Endodermal cell (in vitro differentiated cells): ENCODE data around the gene ID2. TPM values are rescaled to one million over a fixed set of nuclear protein-coding genes. Genes with fewer than 3 reads are reported as not detected.

Experiments used
- DNase-seq: peaks from one replicate; pipeline ENCODE4 v3.0.0-alpha.2; 2017
- H3K27ac ChIP-seq: 2 replicates; pipeline ENCODE4 v1.5.1; 2013; ENCODE audit warnings: mild to moderate bottlenecking, low read depth, low read length, moderate library complexity
- H3K27me3 ChIP-seq: 2 replicates; pipeline ENCODE4 v1.6.1; 2013; ENCODE audit warnings: mild to moderate bottlenecking, low read length, moderate library complexity; ENCODE audit not compliant: insufficient read depth, control insufficient read depth, poor library complexity, severe bottlenecking
- H3K36me3 ChIP-seq: 2 replicates; pipeline ENCODE4 v1.7.0; 2013; ENCODE audit warnings: mild to moderate bottlenecking, low read length, moderate library complexity; ENCODE audit not compliant: control insufficient read depth, insufficient read depth
- H3K4me1 ChIP-seq: one replicate; pipeline ENCODE4 v1.7.0; 2013; ENCODE audit warnings: low read length; ENCODE audit not compliant: control insufficient read depth, insufficient read depth
- H3K4me3 ChIP-seq: 2 replicates; pipeline ENCODE4 v1.5.1; 2013; ENCODE audit warnings: mild to moderate bottlenecking, low read length, moderate library complexity
- H3K9ac ChIP-seq: 2 replicates; pipeline ENCODE4 v1.6.1; 2013; ENCODE audit warnings: mild to moderate bottlenecking, low read length, moderate library complexity; ENCODE audit not compliant: poor library complexity, severe bottlenecking; ENCODE audit errors: extremely low read depth
- H3K9me3 ChIP-seq: 2 replicates; pipeline ENCODE4 v1.6.1; 2013; ENCODE audit warnings: mild to moderate bottlenecking, low read length, moderate library complexity; ENCODE audit not compliant: control insufficient read depth
- H3K27ac Mint-ChIP-seq: 2 replicates; pipeline ENCODE4 v1.8.0; 2020; ENCODE audit warnings: mixed read lengths
- H3K27me3 Mint-ChIP-seq: 2 replicates; pipeline ENCODE4 v1.8.0; 2021; ENCODE audit warnings: mild to moderate bottlenecking, mixed read lengths; ENCODE audit not compliant: insufficient read depth
- H3K36me3 Mint-ChIP-seq: 2 replicates; pipeline ENCODE4 v1.8.0; 2020; ENCODE audit warnings: low read depth, mixed read lengths
- H3K4me1 Mint-ChIP-seq: 2 replicates; pipeline ENCODE4 v1.8.0; 2020; ENCODE audit warnings: mixed read lengths
- H3K4me3 Mint-ChIP-seq: 2 replicates; pipeline ENCODE4 v1.8.0; 2020; ENCODE audit warnings: mild to moderate bottlenecking, moderate library complexity, mixed read lengths
- H3K9me3 Mint-ChIP-seq: 2 replicates; pipeline ENCODE4 v1.8.0; 2020; ENCODE audit warnings: mild to moderate bottlenecking, mixed read lengths
- CTCF ChIP-seq: fragments of 200-600 bp; sonication (generic); conservative IDR thresholded peaks from 2 replicates; pipeline ENCODE4 v1.5.0; 2021; ENCODE audit warnings: antibody characterized with exemption, mild to moderate bottlenecking
- WGBS, 2 experiments: methylation state at CpG; one replicate each; pipeline versions ENCODE4 v1.1.5 to v1.1.7; 2013; ENCODE audit warnings: missing lambda C conversion rate in 2 of 2, mixed read lengths in 1 of 2; ENCODE audit not compliant: insufficient coverage in 1 of 2, insufficient read length in 1 of 2; 5-methylcytosine and 5-hydroxymethylcytosine counted together
- total RNA-seq, 2 donors: library from RNA; stranded (reverse); fragmentation: NEBNext Ultra II Directional in 1 of 2; extraction: Animal tissue kit (Norgen Biotek cat#: 25700) in 1 of 2; gene quantifications; 2 replicates in 1 of 2; 3 replicates in 1 of 2; pipeline ENCODE4 v1.2.1, GENCODE V29; 2021

Gene ID2
- total RNA-seq, 2 donors from 2014 or later = 83.5 to 91.2 TPM

GRCh38 chr2:8659092-8659734 lies 22.6 kb upstream of the ID2 start:
- Histone ChIP-seq H3K4me3 (no peak overlapping the region), H3K9me3 (no peaks in the 10 kb centered on the region), H3K27me3 (no peaks in the 10 kb centered on the region), H3K36me3 (no peaks in the 10 kb centered on the region), H3K27ac (no peak overlapping the region), H3K9ac (no peak overlapping the region), H3K4me1 (no peaks in the 10 kb centered on the region)
- no peaks in the 10 kb centered on the region for H3K9me3 Mint-ChIP-seq
- no peak for DNase-seq
- H3K4me1 Mint-ChIP-seq = peaks cover 21% of the 10 kb centered on the region
- H3K36me3 Mint-ChIP-seq = no peaks in the 10 kb centered on the region
- TF ChIP-seq CTCF = no peak
- no peak overlapping the region for H3K27ac Mint-ChIP-seq
- H3K4me3 Mint-ChIP-seq = no peak overlapping the region
- peaks cover 2% of the 10 kb centered on the region for H3K27me3 Mint-ChIP-seq
- WGBS, 2 experiments = 92 to 94% methylated on average over 6 to 10 of the region's 10 CpGs

- H3K4me3 ChIP-seq = no peak overlapping the region
- Mint-ChIP-seq H3K27ac (no peak overlapping the region), H3K36me3 (no peaks in the 10 kb centered on the region), H3K4me1 (peaks cover 21% of the 10 kb centered on the region), H3K9me3 (no peaks in the 10 kb centered on the region), H3K4me3 (no peak overlapping the region), H3K27me3 (peaks cover 2% of the 10 kb centered on the region)
- H3K9ac ChIP-seq = no peak overlapping the region
- no peaks in the 10 kb centered on the region for H3K4me1 ChIP-seq
- TF ChIP-seq CTCF = no peak
- no peaks in the 10 kb centered on the region for H3K27me3 ChIP-seq
- no peak for DNase-seq
- H3K27ac ChIP-seq = no peak overlapping the region
- H3K9me3 ChIP-seq = no peaks in the 10 kb centered on the region
- no peaks in the 10 kb centered on the region for H3K36me3 ChIP-seq
- WGBS, 2 experiments = 92 to 93% methylated on average over 8 to 18 of the region's 18 CpGs
Observed at GRCh38 chr2:8659735-8660492, 21.9 kb upstream of the ID2 start.

GRCh38 chr2:8661235-8661634 lies 20.6 kb upstream of the ID2 start:
- Histone ChIP-seq H3K27ac (no peak overlapping the region), H3K4me3 (no peak overlapping the region), H3K4me1 (no peaks in the 10 kb centered on the region), H3K9ac (no peak overlapping the region), H3K36me3 (no peaks in the 10 kb centered on the region), H3K27me3 (no peaks in the 10 kb centered on the region), H3K9me3 (no peaks in the 10 kb centered on the region)
- peaks cover 2% of the 10 kb centered on the region for H3K27me3 Mint-ChIP-seq
- H3K36me3 Mint-ChIP-seq = no peaks in the 10 kb centered on the region
- H3K4me3 Mint-ChIP-seq = no peak overlapping the region
- TF ChIP-seq CTCF = no peak
- H3K27ac Mint-ChIP-seq = no peak overlapping the region
- peaks cover 16% of the 10 kb centered on the region for H3K4me1 Mint-ChIP-seq
- WGBS, 2 experiments = 91% methylated on average over 6 of the region's 6 CpGs; no CpG with 5 or more reads in 1 of the 2 experiments
- no peak for DNase-seq
- H3K9me3 Mint-ChIP-seq = no peaks in the 10 kb centered on the region
